H9 (cell line): ENCODE results near the gene UNCX. TPM values are rescaled to one million over a fixed set of nuclear protein-coding genes. Genes with fewer than 3 reads are reported as not detected.

Source experiments
- DNase-seq: peaks from one replicate; pipeline ENCODE4 v3.0.0-alpha.2; 2017
- H2AFZ ChIP-seq: one replicate; pipeline ENCODE4 v1.6.1; 2013; ENCODE audit warnings: mild to moderate bottlenecking, low read length, control low read depth, moderate library complexity
- H2AK5ac ChIP-seq: 2 replicates; pipeline ENCODE4 v1.6.1; 2013; ENCODE audit warnings: low read length, control low read depth, mixed read lengths; ENCODE audit not compliant: insufficient read length
- H2BK120ac ChIP-seq: one replicate; pipeline ENCODE4 v1.6.1; 2013; ENCODE audit warnings: low read depth, mild to moderate bottlenecking, low read length, control low read depth, inconsistent platforms; ENCODE audit not compliant: poor library complexity, severe bottlenecking
- H2BK12ac ChIP-seq: 2 replicates; pipeline ENCODE4 v1.6.1; 2013; ENCODE audit warnings: low read length, control low read depth, mixed read lengths, low read depth; ENCODE audit not compliant: insufficient read length
- H2BK15ac ChIP-seq: 2 replicates; pipeline ENCODE4 v1.6.1; 2013; ENCODE audit warnings: low read depth, low read length, control low read depth
- H2BK20ac ChIP-seq: one replicate; pipeline ENCODE4 v1.6.1; 2013; ENCODE audit warnings: low read depth, mild to moderate bottlenecking, low read length, control low read depth, inconsistent platforms; ENCODE audit not compliant: poor library complexity, severe bottlenecking
- H2BK5ac ChIP-seq: 2 replicates; pipeline ENCODE4 v1.6.1; 2013; ENCODE audit warnings: low read length, control low read depth, mixed read lengths; ENCODE audit not compliant: insufficient read length
- H3K14ac ChIP-seq: 2 replicates; pipeline ENCODE4 v1.6.1; 2013; ENCODE audit warnings: low read length, control low read depth; ENCODE audit not compliant: insufficient read depth
- H3K18ac ChIP-seq: 2 replicates; pipeline ENCODE4 v1.6.1; 2013; ENCODE audit warnings: low read depth, mild to moderate bottlenecking, mixed read lengths, low read length, control low read depth; ENCODE audit not compliant: insufficient read length
- H3K23ac ChIP-seq: 2 replicates; pipeline ENCODE4 v1.6.1; 2013; ENCODE audit warnings: low read length, control low read depth, mixed read lengths, low read depth; ENCODE audit not compliant: insufficient read length
- H3K23me2 ChIP-seq: 2 replicates; pipeline ENCODE4 v1.6.1; 2013; ENCODE audit warnings: low read depth, mild to moderate bottlenecking, mixed read lengths, low read length, control low read depth; ENCODE audit not compliant: insufficient read length, poor library complexity, severe bottlenecking
- H3K27ac ChIP-seq: 2 replicates; pipeline ENCODE4 v1.5.1; 2013; ENCODE audit warnings: low read length, control low read depth, mixed read lengths, low read depth; ENCODE audit not compliant: insufficient read length
- H3K27me3 ChIP-seq: 2 replicates; pipeline ENCODE4 v1.6.1; 2013; ENCODE audit warnings: low read length, control low read depth, inconsistent platforms; ENCODE audit not compliant: insufficient read depth
- H3K4ac ChIP-seq: 2 replicates; pipeline ENCODE4 v1.6.1; 2013; ENCODE audit warnings: low read depth, mild to moderate bottlenecking, control low read depth, inconsistent platforms, low read length, moderate library complexity
- H3K4me1 ChIP-seq: 2 replicates; pipeline ENCODE4 v1.6.1; 2013; ENCODE audit warnings: low read length, control low read depth, inconsistent platforms; ENCODE audit not compliant: insufficient read depth
- H3K4me2 ChIP-seq: 2 replicates; pipeline ENCODE4 v1.6.1; 2013; ENCODE audit warnings: low read length, control low read depth, mixed read lengths; ENCODE audit not compliant: insufficient read length, insufficient read depth
- H3K56ac ChIP-seq: 2 replicates; pipeline ENCODE4 v1.6.1; 2013; ENCODE audit warnings: low read depth, mild to moderate bottlenecking, mixed read lengths, low read length, control low read depth; ENCODE audit not compliant: insufficient read length
- H3K79me1 ChIP-seq: 2 replicates; pipeline ENCODE4 v1.6.1; 2013; ENCODE audit warnings: low read depth, mild to moderate bottlenecking, moderate library complexity, low read length, control low read depth, inconsistent platforms; ENCODE audit not compliant: insufficient read depth, poor library complexity, severe bottlenecking
- H3K79me2 ChIP-seq: 2 replicates; pipeline ENCODE4 v1.6.1; 2013; ENCODE audit warnings: low read length, control low read depth, inconsistent platforms; ENCODE audit not compliant: insufficient read depth
- H3K9ac ChIP-seq: 2 replicates; pipeline ENCODE4 v1.6.1; 2013; ENCODE audit warnings: low read length, control low read depth, mixed read lengths; ENCODE audit not compliant: insufficient read length; ENCODE audit errors: extremely low read depth
- H3K9me3 ChIP-seq: one replicate; pipeline ENCODE4 v1.6.1; 2013; ENCODE audit warnings: low read depth, low read length, inconsistent platforms; ENCODE audit not compliant: control insufficient read depth
- H3T11ph ChIP-seq: one replicate; pipeline ENCODE4 v1.6.1; 2013; ENCODE audit warnings: mild to moderate bottlenecking, low read length, control low read depth, inconsistent platforms
- H4K20me1 ChIP-seq: one replicate; pipeline ENCODE4 v1.6.1; 2013; ENCODE audit not compliant: control insufficient read depth, insufficient read length, insufficient read depth
- H4K5ac ChIP-seq: 2 replicates; pipeline ENCODE4 v1.6.1; 2013; ENCODE audit warnings: low read depth, mild to moderate bottlenecking, mixed read lengths, low read length, control low read depth; ENCODE audit not compliant: insufficient read length
- H4K8ac ChIP-seq: replicated peaks from 2 replicates; pipeline ENCODE4 v1.6.1; 2013; ENCODE audit warnings: low read length, control low read depth, mixed read lengths, low read depth; ENCODE audit not compliant: insufficient read length
- H4K91ac ChIP-seq: 2 replicates; pipeline ENCODE4 v1.6.1; 2013; ENCODE audit warnings: low read depth, mild to moderate bottlenecking, moderate library complexity, mixed read lengths, low read length, control low read depth; ENCODE audit not compliant: insufficient read length
- H3K27ac Mint-ChIP-seq, 3 experiments: 2 replicates in 2 of 3; 3 replicates in 1 of 3; pipeline ENCODE4 v1.8.0; 2020 to 2021; ENCODE audit warnings: mixed read lengths in 3 of 3, mild to moderate bottlenecking in 1 of 3, moderate library complexity in 1 of 3
- H3K27me3 Mint-ChIP-seq: 2 replicates; pipeline ENCODE4 v1.8.0; 2021; ENCODE audit warnings: low read depth, mild to moderate bottlenecking, moderate library complexity, mixed read lengths
- H3K36me3 Mint-ChIP-seq, 3 experiments: 2 replicates in 2 of 3; 3 replicates in 1 of 3; pipeline ENCODE4 v1.8.0; 2020 to 2021; ENCODE audit warnings: low read depth in 3 of 3, mixed read lengths in 3 of 3; ENCODE audit not compliant: insufficient read depth in 1 of 3
- H3K4me1 Mint-ChIP-seq, 2 experiments: 2 replicates each; pipeline ENCODE4 v1.8.0; 2020; ENCODE audit warnings: mixed read lengths in 2 of 2
- H3K4me3 Mint-ChIP-seq, 2 experiments: 2 replicates in 1 of 2; 3 replicates in 1 of 2; pipeline ENCODE4 v1.8.0; 2020 to 2021; ENCODE audit warnings: mild to moderate bottlenecking in 2 of 2, mixed read lengths in 2 of 2, moderate library complexity in 1 of 2
- H3K9me3 Mint-ChIP-seq, 2 experiments: 2 replicates in 1 of 2; 3 replicates in 1 of 2; pipeline ENCODE4 v1.8.0; 2020; ENCODE audit warnings: mild to moderate bottlenecking in 2 of 2, mixed read lengths in 2 of 2, moderate library complexity in 1 of 2
- CTCF ChIP-seq: fragments of 200-600 bp; sonication (generic); conservative IDR thresholded peaks from 3 replicates; pipeline ENCODE4 v1.8.0; 2021; ENCODE audit warnings: antibody characterized with exemption, mild to moderate bottlenecking
- WGBS: extraction: QIAGEN DNeasy Blood & Tissue Kit; methylation state at CpG from one replicate; pipeline ENCODE4 v1.1.7; 2013; ENCODE audit warnings: missing lambda C conversion rate, low lambda C conversion rate, mixed read lengths; ENCODE audit not compliant: insufficient read length; ENCODE audit errors: extremely low coverage; 5-methylcytosine and 5-hydroxymethylcytosine counted together
- total RNA-seq: library from RNA; stranded (reverse); gene quantifications from 2 replicates; pipeline ENCODE4 v1.2.1, GENCODE V29; 2021

The UNCX gene
- total RNA-seq, 1 experiment from 2014 or later, result not detected

GRCh38 chr7:1210321-1210978 is 22.2 kb upstream of the UNCX start:
- H4K5ac ChIP-seq, result no peak overlapping the region
- DNase-seq, result no peak
- no peaks in the 10 kb centered on the region for H4K20me1 ChIP-seq
- Mint-ChIP-seq H3K9me3 (no peaks in the 10 kb centered on the region), H3K4me1 (no peaks in the 10 kb centered on the region), H3K27me3 (peaks cover 45% of the 10 kb centered on the region), H3K4me3 (no peak overlapping the region), H3K27ac (no peak overlapping the region), H3K36me3 (no peaks in the 10 kb centered on the region)
- no peaks in the 10 kb centered on the region for H3K79me1 ChIP-seq
- H3K14ac ChIP-seq, result no peak overlapping the region
- TF ChIP-seq CTCF, result no peak
- H3T11ph ChIP-seq, result no peak overlapping the region
- H3K4ac ChIP-seq, result no peak overlapping the region
- H4K8ac ChIP-seq, result no peak overlapping the region
- H2AFZ ChIP-seq, result no peak overlapping the region
- no peak overlapping the region for H3K27ac ChIP-seq
- no peak overlapping the region for H2BK15ac ChIP-seq
- no peak overlapping the region for H3K56ac ChIP-seq
- no peak overlapping the region for H3K23ac ChIP-seq
- no peaks in the 10 kb centered on the region for H3K27me3 ChIP-seq
- H4K91ac ChIP-seq, result no peak overlapping the region
- no peak overlapping the region for H3K9ac ChIP-seq
- no peaks in the 10 kb centered on the region for H3K23me2 ChIP-seq
- WGBS, result no CpG with 5 or more reads among the region's 18 CpGs
- H2AK5ac ChIP-seq, result no peak overlapping the region
- no peaks in the 10 kb centered on the region for H3K9me3 ChIP-seq
- H2BK20ac ChIP-seq, result no peak overlapping the region
- no peak overlapping the region for H2BK120ac ChIP-seq
- H3K79me2 ChIP-seq, result no peaks in the 10 kb centered on the region
- H2BK5ac ChIP-seq, result no peak overlapping the region
- no peak overlapping the region for H2BK12ac ChIP-seq
- H3K4me2 ChIP-seq, result no peak overlapping the region
- no peak overlapping the region for H3K18ac ChIP-seq
- H3K4me1 ChIP-seq, result no peaks in the 10 kb centered on the region
